Measurements from ENCODE around the gene PNKP.

Gene PNKP

GRCh38 chr19:49904136-49904535 lies 36.8 kb upstream of the PNKP start:
- H3K27me3 ChIP-seq (ENCODE audit: control insufficient read depth, insufficient read depth, low read length) = no peaks in the 10 kb centered on the region
- H3K9me3 ChIP-seq (ENCODE audit: control insufficient read depth, insufficient read depth, low read length) = no peaks in the 10 kb centered on the region
- peaks cover 25% of the 10 kb centered on the region for H3K36me3 ChIP-seq (ENCODE audit: control insufficient read depth, insufficient read depth, low read length)
- peaks cover 7% of the 10 kb centered on the region; the same call in 1 of the 2 replicates for H3K4me1 ChIP-seq (ENCODE audit: control insufficient read depth, insufficient read depth, low read length)
- H3K4me3 ChIP-seq (ENCODE audit: low read depth, low read length) = no peak overlapping the region
- H3K9ac ChIP-seq (ENCODE audit: low read depth, low read length) = no peak overlapping the region
- H3K27ac ChIP-seq (ENCODE audit: low read depth, low read length) = no peak overlapping the region

DNA sequence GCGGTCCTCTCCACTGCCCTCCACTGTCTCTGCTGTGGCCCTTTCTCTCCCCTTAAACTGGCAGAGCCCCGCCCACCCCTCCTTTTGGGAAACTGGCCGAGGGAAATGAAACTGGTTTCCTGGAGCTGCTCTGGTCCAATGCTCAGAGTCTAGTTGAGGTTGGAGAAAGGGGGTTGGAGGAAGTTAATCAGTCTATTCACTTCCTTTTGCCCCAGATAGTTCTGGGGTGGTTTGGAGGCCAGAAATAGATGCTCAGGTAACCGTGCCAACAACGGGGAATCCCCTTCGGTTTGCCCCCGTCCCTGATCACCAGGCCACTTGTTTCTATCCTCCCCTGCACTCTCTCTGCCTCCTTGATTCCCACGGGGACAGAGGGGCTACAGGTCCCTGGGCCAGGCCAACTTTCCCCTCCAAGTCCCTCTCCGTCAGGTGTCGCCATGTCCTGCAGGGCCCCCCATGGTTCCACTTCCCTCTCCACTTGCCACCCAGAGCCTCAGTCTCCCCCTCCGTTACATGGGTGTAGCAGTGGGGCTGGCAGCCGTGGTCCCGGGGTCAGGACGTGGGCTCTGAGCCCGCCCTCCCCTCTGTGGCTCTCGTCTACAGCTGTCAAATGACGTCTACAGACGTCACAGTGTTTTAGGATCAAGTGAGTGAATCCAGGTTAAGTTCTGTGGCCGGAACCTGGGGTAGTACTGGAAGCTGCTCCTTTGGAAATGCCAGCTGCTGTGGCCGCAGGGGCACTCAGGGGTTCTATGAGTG lies 29.7 kb upstream of the PNKP start, which contains the start of gene IL4I1:
TSS of gene IL4I1 (minus strand) at position 25 of the 759 bp plus-strand sequence. CDS start 727 bp downstream, outside the sequence.
- Histone ChIP-seq H3K27ac (ENCODE audit: low read depth, low read length) (no peak within 1 kb of the TSS), H3K4me3 (ENCODE audit: low read depth, low read length) (no peak within 1 kb of the TSS), H3K4me1 (ENCODE audit: control insufficient read depth, insufficient read depth, low read length) (no peaks in the 10 kb centered on the region), H3K9ac (ENCODE audit: low read depth, low read length) (no peak within 1 kb of the TSS), H3K36me3 (ENCODE audit: control insufficient read depth, insufficient read depth, low read length) (no peaks in the 10 kb centered on the region), H3K9me3 (ENCODE audit: control insufficient read depth, insufficient read depth, low read length) (no peaks in the 10 kb centered on the region), H3K27me3 (ENCODE audit: control insufficient read depth, insufficient read depth, low read length) (no peaks in the 10 kb centered on the region)

GRCh38 chr19:49895566-49896297 lies 28.4 kb upstream of the PNKP start:
- no peaks in the 10 kb centered on the region for H3K36me3 ChIP-seq (ENCODE audit: control insufficient read depth, insufficient read depth, low read length)
- H3K9ac ChIP-seq (ENCODE audit: low read depth, low read length) = no peak overlapping the region
- H3K9me3 ChIP-seq (ENCODE audit: control insufficient read depth, insufficient read depth, low read length) = no peaks in the 10 kb centered on the region
- no peaks in the 10 kb centered on the region for H3K27me3 ChIP-seq (ENCODE audit: control insufficient read depth, insufficient read depth, low read length)
- no peak overlapping the region for H3K27ac ChIP-seq (ENCODE audit: low read depth, low read length)
- H3K4me1 ChIP-seq (ENCODE audit: control insufficient read depth, insufficient read depth, low read length) = peaks cover 6% of the 10 kb centered on the region; the same call in 1 of the 2 replicates
- H3K4me3 ChIP-seq (ENCODE audit: low read depth, low read length) = no peak overlapping the region

DNA sequence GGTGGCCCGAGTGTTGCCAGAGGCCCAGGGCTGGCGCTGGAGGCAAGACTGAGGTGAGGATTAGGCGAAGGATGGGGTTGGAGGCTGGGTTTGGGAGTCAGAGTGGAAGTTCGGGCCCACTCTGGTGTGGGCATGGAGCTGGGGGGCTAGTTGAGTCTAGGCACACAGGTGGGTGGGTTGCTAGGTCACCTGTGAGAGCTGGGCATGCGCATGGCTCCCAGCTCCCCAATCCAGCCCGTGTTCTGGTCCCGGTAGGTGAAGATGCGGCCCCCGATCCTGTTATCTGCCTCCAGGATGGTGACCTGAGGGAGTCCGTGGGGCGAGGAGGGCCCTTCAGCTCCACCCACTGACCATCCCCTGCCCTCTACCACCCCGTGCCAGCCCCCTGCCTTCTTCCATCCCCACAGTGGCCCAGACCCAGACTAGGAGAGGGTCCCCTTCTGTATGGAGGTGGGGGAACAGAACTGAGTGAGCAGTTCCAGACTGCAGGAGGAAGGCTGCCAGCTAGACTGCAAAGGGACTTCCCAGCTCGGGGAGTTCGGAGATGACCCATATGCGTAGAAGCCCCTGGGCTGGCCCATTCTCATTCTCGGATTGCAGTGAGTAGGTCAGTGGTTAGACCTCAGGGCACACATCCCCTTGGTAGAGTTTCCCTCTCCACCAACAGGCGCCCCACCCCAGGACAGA lies 27.6 kb upstream of the PNKP start:
- Histone ChIP-seq H3K4me3 (ENCODE audit: low read depth, low read length) (no peak overlapping the region), H3K4me1 (ENCODE audit: control insufficient read depth, insufficient read depth, low read length) (peaks cover 6% of the 10 kb centered on the region; the same call in 1 of the 2 replicates), H3K9me3 (ENCODE audit: control insufficient read depth, insufficient read depth, low read length) (no peaks in the 10 kb centered on the region), H3K27ac (ENCODE audit: low read depth, low read length) (no peak overlapping the region), H3K36me3 (ENCODE audit: control insufficient read depth, insufficient read depth, low read length) (no peaks in the 10 kb centered on the region), H3K9ac (ENCODE audit: low read depth, low read length) (no peak overlapping the region), H3K27me3 (ENCODE audit: control insufficient read depth, insufficient read depth, low read length) (no peaks in the 10 kb centered on the region)

GRCh38 chr19:49894011-49894664 lies 26.8 kb upstream of the PNKP start:
- peaks cover 6% of the 10 kb centered on the region; the same call in 1 of the 2 replicates for H3K4me1 ChIP-seq (ENCODE audit: control insufficient read depth, insufficient read depth, low read length)
- no peak overlapping the region for H3K4me3 ChIP-seq (ENCODE audit: low read depth, low read length)
- no peaks in the 10 kb centered on the region for H3K9me3 ChIP-seq (ENCODE audit: control insufficient read depth, insufficient read depth, low read length)
- no peak overlapping the region for H3K27ac ChIP-seq (ENCODE audit: low read depth, low read length)
- H3K36me3 ChIP-seq (ENCODE audit: control insufficient read depth, insufficient read depth, low read length) = no peaks in the 10 kb centered on the region
- H3K9ac ChIP-seq (ENCODE audit: low read depth, low read length) = no peak overlapping the region
- peaks cover 4% of the 10 kb centered on the region; the same call in 1 of the 2 replicates for H3K27me3 ChIP-seq (ENCODE audit: control insufficient read depth, insufficient read depth, low read length)

GRCh38 chr19:49892716-49893115 lies 25.3 kb upstream of the PNKP start:
- Histone ChIP-seq H3K4me1 (ENCODE audit: control insufficient read depth, insufficient read depth, low read length) (peaks cover 6% of the 10 kb centered on the region; the same call in 1 of the 2 replicates), H3K9me3 (ENCODE audit: control insufficient read depth, insufficient read depth, low read length) (no peaks in the 10 kb centered on the region), H3K36me3 (ENCODE audit: control insufficient read depth, insufficient read depth, low read length) (no peaks in the 10 kb centered on the region), H3K4me3 (ENCODE audit: low read depth, low read length) (no peak overlapping the region), H3K27me3 (ENCODE audit: control insufficient read depth, insufficient read depth, low read length) (peaks cover 5% of the 10 kb centered on the region; the same call in 1 of the 2 replicates), H3K27ac (ENCODE audit: low read depth, low read length) (no peak overlapping the region), H3K9ac (ENCODE audit: low read depth, low read length) (no peak overlapping the region)

DNA sequence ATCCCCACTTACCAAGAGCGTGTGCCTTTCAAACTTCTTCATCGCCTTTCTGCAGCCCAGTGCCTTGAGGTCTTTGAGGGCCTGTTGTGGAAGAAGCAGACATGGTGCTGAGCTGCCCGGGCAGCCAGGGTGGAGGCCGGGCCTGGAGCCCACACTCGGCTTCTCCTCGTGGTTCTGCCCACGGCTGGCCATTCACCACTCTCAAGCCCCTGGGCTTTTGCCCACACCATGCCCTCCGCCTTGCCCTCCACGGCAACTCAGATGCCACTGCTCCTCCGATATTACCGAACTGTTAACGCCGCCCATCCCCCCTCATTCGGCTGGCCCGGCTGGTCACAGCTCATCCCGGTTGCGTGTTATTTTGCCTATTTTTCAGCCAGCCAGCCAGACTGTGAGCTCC lies 24.0 kb upstream of the PNKP start:
- H3K27me3 ChIP-seq (ENCODE audit: control insufficient read depth, insufficient read depth, low read length) = peaks cover 5% of the 10 kb centered on the region; the same call in 1 of the 2 replicates
- peaks cover 6% of the 10 kb centered on the region; the same call in 1 of the 2 replicates for H3K4me1 ChIP-seq (ENCODE audit: control insufficient read depth, insufficient read depth, low read length)
- H3K4me3 ChIP-seq (ENCODE audit: low read depth, low read length) = no peak overlapping the region
- no peak overlapping the region for H3K27ac ChIP-seq (ENCODE audit: low read depth, low read length)
- H3K36me3 ChIP-seq (ENCODE audit: control insufficient read depth, insufficient read depth, low read length) = peaks cover 2% of the 10 kb centered on the region; the same call in 1 of the 2 replicates
- H3K9ac ChIP-seq (ENCODE audit: low read depth, low read length) = no peak overlapping the region
- no peaks in the 10 kb centered on the region for H3K9me3 ChIP-seq (ENCODE audit: control insufficient read depth, insufficient read depth, low read length)

GRCh38 chr19:49890349-49891311 lies 23.3 kb upstream of the PNKP start:
- H3K9ac ChIP-seq (ENCODE audit: low read depth, low read length) = no peak overlapping the region
- no peaks in the 10 kb centered on the region for H3K9me3 ChIP-seq (ENCODE audit: control insufficient read depth, insufficient read depth, low read length)
- peaks cover 6% of the 10 kb centered on the region for H3K36me3 ChIP-seq (ENCODE audit: control insufficient read depth, insufficient read depth, low read length)
- peaks cover 6% of the 10 kb centered on the region; the same call in 1 of the 2 replicates for H3K4me1 ChIP-seq (ENCODE audit: control insufficient read depth, insufficient read depth, low read length)
- peak overlapping the region; percentile 64 for H3K4me3 ChIP-seq (ENCODE audit: low read depth, low read length)
- peaks cover 5% of the 10 kb centered on the region; the same call in 1 of the 2 replicates for H3K27me3 ChIP-seq (ENCODE audit: control insufficient read depth, insufficient read depth, low read length)
- peak overlapping the region; percentile 55 for H3K27ac ChIP-seq (ENCODE audit: low read depth, low read length)

GRCh38 chr19:49889687-49890348 lies 22.4 kb upstream of the PNKP start:
- Histone ChIP-seq H3K9ac (ENCODE audit: low read depth, low read length) (no peak overlapping the region), H3K36me3 (ENCODE audit: control insufficient read depth, insufficient read depth, low read length) (peaks cover 12% of the 10 kb centered on the region), H3K4me1 (ENCODE audit: control insufficient read depth, insufficient read depth, low read length) (peaks cover 6% of the 10 kb centered on the region; the same call in 1 of the 2 replicates), H3K9me3 (ENCODE audit: control insufficient read depth, insufficient read depth, low read length) (no peaks in the 10 kb centered on the region), H3K27ac (ENCODE audit: low read depth, low read length) (peak overlapping the region; percentile 55), H3K27me3 (ENCODE audit: control insufficient read depth, insufficient read depth, low read length) (peaks cover 5% of the 10 kb centered on the region; the same call in 1 of the 2 replicates), H3K4me3 (ENCODE audit: low read depth, low read length) (peak overlapping the region; percentile 64)
